ENCODE data around the gene ATP6V0A1. TPM values are rescaled to one million over a fixed set of nuclear protein-coding genes. Genes with fewer than 3 reads are reported as not detected.
A peak's percentile ranks its signal among the peaks of the same experiment; 100 is the strongest.

ATP6V0A1 gene
- total RNA-seq, 1 donor from 2014 or later = 90.5 TPM

DNA sequence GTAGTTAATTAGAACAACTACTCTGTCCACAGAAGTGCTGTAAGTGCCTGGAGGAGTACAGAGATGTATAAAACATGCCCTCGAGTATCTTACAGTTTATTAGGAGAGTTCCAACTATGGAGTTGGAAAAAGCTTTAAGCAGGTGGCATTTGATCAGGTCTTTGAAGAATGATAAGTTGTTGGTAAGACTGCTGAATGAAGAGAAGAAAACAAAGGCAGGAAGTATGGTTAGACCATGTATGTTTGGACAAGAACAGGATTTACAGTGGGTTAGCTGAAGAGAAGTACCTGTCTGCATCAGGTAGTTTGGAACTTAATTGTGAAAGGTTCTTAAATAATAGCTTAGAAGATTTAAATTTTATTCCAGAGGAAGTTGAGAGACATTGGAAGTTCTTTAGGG is 29.4 kb downstream of the ATP6V0A1 start:
- Mint-ChIP-seq H3K9me3 (ENCODE audit: low read depth) (no peaks in the 10 kb centered on the region), H3K36me3 (ENCODE audit: insufficient read depth) (peaks cover 20% of the 10 kb centered on the region), H3K4me1 (ENCODE audit: low read depth) (no peaks in the 10 kb centered on the region), H3K4me3 (ENCODE audit: low read depth) (no peak overlapping the region), H3K27me3 (no peaks in the 10 kb centered on the region), H3K27ac (peak overlapping the region; percentile 5)
- no peak for DNase-seq (ENCODE audit: low spot score, unreplicated experiment)
- TF ChIP-seq, protein P1, sequence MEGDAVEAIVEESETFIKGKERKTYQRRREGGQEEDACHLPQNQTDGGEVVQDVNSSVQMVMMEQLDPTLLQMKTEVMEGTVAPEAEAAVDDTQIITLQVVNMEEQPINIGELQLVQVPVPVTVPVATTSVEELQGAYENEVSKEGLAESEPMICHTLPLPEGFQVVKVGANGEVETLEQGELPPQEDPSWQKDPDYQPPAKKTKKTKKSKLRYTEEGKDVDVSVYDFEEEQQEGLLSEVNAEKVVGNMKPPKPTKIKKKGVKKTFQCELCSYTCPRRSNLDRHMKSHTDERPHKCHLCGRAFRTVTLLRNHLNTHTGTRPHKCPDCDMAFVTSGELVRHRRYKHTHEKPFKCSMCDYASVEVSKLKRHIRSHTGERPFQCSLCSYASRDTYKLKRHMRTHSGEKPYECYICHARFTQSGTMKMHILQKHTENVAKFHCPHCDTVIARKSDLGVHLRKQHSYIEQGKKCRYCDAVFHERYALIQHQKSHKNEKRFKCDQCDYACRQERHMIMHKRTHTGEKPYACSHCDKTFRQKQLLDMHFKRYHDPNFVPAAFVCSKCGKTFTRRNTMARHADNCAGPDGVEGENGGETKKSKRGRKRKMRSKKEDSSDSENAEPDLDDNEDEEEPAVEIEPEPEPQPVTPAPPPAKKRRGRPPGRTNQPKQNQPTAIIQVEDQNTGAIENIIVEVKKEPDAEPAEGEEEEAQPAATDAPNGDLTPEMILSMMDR (IDR thresholded peaks at IDR 0.05; ENCODE audit: unreplicated experiment) = no peak

DNA sequence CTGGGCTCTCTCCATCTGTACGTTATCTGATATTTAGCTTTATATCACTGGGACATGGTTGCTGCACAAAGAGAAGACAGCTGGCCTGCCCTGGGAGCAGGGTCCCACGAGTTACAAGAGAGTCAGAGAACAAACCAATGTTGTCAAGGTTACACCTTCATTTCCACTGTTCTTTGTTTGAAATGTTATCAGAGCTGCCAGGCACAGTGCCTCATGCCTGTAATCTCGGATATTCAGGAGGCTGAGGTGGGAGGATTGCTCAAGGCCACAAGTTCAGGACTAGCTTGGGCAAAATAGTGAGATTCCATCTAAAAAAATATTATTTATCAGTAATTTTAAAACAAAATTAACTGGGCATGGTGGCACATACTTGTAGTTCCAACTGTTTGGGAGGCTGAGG is 34.6 kb downstream of the ATP6V0A1 start:
- peak overlapping the region; percentile 71 for H3K27ac Mint-ChIP-seq
- peaks cover 2% of the 10 kb centered on the region for H3K4me1 Mint-ChIP-seq (ENCODE audit: low read depth)
- no peak overlapping the region for H3K4me3 Mint-ChIP-seq (ENCODE audit: low read depth)
- no peaks in the 10 kb centered on the region for H3K27me3 Mint-ChIP-seq
- TF ChIP-seq, protein P1 (IDR thresholded peaks at IDR 0.05; ENCODE audit: unreplicated experiment) = no peak
- DNase-seq (ENCODE audit: low spot score, unreplicated experiment) = no peak
- H3K9me3 Mint-ChIP-seq (ENCODE audit: low read depth) = no peaks in the 10 kb centered on the region
- peaks cover 30% of the 10 kb centered on the region for H3K36me3 Mint-ChIP-seq (ENCODE audit: insufficient read depth)

DNA sequence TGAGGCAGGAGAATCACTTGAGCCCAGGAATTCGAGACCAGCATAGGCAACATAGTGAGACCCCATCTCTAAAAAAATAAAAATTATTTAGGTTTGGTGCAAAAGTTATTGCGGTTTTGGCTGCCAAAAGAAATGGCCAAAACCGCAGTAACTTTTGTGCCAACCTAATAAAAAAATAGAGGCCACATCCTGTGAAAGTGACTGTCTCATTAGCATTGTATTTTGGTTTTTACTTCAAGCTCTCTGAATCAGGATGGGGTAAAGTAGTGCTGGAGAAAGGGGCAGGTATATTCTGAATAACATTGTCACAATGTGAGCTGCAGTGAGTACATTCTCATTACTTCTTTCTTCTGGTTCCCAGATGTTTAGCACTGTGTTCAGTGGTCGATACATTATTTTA is 36.0 kb downstream of the ATP6V0A1 start:
- no peaks in the 10 kb centered on the region for H3K9me3 Mint-ChIP-seq (ENCODE audit: low read depth)
- no peak overlapping the region for H3K4me3 Mint-ChIP-seq (ENCODE audit: low read depth)

DNA sequence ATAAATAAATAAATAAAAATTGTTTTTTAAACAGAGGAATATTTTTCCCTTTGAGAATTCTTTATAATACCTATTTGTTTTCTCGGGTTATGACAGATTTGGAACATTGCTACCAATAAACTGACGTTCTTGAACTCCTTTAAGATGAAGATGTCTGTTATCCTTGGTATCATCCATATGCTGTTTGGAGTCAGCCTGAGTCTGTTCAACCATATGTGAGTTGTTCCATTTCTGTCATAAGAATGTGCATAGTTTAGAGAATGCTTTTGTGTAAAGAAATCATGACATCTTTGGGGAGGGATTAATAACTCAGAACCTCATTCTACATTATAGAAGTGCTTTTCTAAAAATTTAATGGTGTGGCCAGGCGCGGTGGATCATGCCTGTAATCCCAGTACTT is 40.1 kb downstream of the ATP6V0A1 start:
- Mint-ChIP-seq H3K4me1 (ENCODE audit: low read depth) (no peaks in the 10 kb centered on the region), H3K9me3 (ENCODE audit: low read depth) (no peaks in the 10 kb centered on the region), H3K27ac (no peak overlapping the region), H3K36me3 (ENCODE audit: insufficient read depth) (peaks cover 34% of the 10 kb centered on the region), H3K27me3 (no peaks in the 10 kb centered on the region), H3K4me3 (ENCODE audit: low read depth) (no peak overlapping the region)
- TF ChIP-seq, protein P1 (IDR thresholded peaks at IDR 0.05; ENCODE audit: unreplicated experiment) = no peak
- no peak for DNase-seq (ENCODE audit: low spot score, unreplicated experiment)

More for the DNA sequence above, 36.0 kb downstream of the ATP6V0A1 start:
- Mint-ChIP-seq H3K4me1 (ENCODE audit: low read depth) (peaks cover 2% of the 10 kb centered on the region), H3K27me3 (no peaks in the 10 kb centered on the region), H3K36me3 (ENCODE audit: insufficient read depth) (peaks cover 28% of the 10 kb centered on the region), H3K27ac (no peak overlapping the region)
- no peak for DNase-seq (ENCODE audit: low spot score, unreplicated experiment)
- TF ChIP-seq, protein P1 (IDR thresholded peaks at IDR 0.05; ENCODE audit: unreplicated experiment) = no peak

DNA sequence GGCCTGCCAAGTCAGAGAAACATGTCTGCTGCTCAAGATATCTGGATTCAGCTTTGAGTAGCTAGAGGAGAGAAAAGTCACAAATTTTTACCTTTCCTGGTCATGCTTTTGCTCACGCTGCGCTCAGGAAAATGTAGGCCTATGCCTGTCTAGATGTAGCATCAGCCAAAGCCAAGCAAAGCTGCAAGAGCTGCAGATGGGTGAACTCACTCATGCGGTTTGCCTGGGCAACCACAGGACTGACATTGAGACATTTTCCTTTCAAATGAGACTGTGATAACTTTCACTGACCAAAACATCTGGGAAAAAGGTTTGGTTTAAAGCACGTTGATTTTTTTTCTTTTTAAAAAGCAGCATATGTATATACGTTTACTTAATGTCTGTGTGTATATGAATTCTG is 43.4 kb downstream of the ATP6V0A1 start:
- TF ChIP-seq, protein P1 (IDR thresholded peaks at IDR 0.05; ENCODE audit: unreplicated experiment) = no peak
- Mint-ChIP-seq H3K27ac (no peak overlapping the region), H3K4me1 (ENCODE audit: low read depth) (no peaks in the 10 kb centered on the region), H3K36me3 (ENCODE audit: insufficient read depth) (peaks cover 16% of the 10 kb centered on the region), H3K27me3 (no peaks in the 10 kb centered on the region), H3K4me3 (ENCODE audit: low read depth) (no peak overlapping the region), H3K9me3 (ENCODE audit: low read depth) (no peaks in the 10 kb centered on the region)
- no peak for DNase-seq (ENCODE audit: low spot score, unreplicated experiment)
